PC-3 (cell line): ENCODE results near the gene HES3. TPM values are rescaled to one million over a fixed set of nuclear protein-coding genes. Genes with fewer than 3 reads are reported as not detected.

Experiments used
- ATAC-seq: fragments of 200-7000 bp; cut with Tn5 transposase; 2 replicates; pipeline ENCODE4 v1.9.1; 2020; ENCODE audit warnings: mild to moderate bottlenecking, moderate library complexity
- Bru-seq: library from RNA; stranded (reverse); fragments of 400-500 nt; gene quantifications from one replicate; lab custom pipeline; 2021; lab: Mats Ljungman, UMichigan
- BruChase-seq, 2 experiments: library from RNA; stranded (reverse); fragments of 400-500 nt; gene quantifications; one replicate each; lab custom pipeline; 2021; lab: Mats Ljungman, UMichigan
- BruUV-seq: library from RNA; stranded (reverse); fragments of 400-500 nt; replicated peaks from 2 replicates; lab custom pipeline; 2021; lab: Mats Ljungman, UMichigan
- CTCF ChIA-PET: fragments of 300-600 bp; sonication (Branson Sonifier 250); formaldehyde crosslinking; loops from one replicate; lab custom pipeline; 2022; ENCODE audit warnings: antibody characterized with exemption; lab: Charles Lee
- POLR2A ChIA-PET: fragments of 300-600 bp; sonication (Branson Sonifier 250); formaldehyde crosslinking; loops from one replicate; lab custom pipeline; 2022; ENCODE audit warnings: antibody characterized with exemption; ENCODE audit not compliant: unreplicated experiment; lab: Charles Lee
- DNase-seq: peaks from one replicate; pipeline ENCODE4 v3.0.0-alpha.2; 2015
- H2AFZ ChIP-seq: fragments of 300-600 bp; sonication (generic); 2 replicates; pipeline ENCODE4 v1.6.0; 2016; ENCODE audit warnings: antibody characterized with exemption, low read length
- H3F3A ChIP-seq: fragments of 300-600 bp; sonication (generic); one replicate; pipeline ENCODE4 v1.6.0; 2017; ENCODE audit warnings: antibody characterized with exemption, low read length, control low read depth, mild to moderate bottlenecking; ENCODE audit not compliant: unreplicated experiment
- H3K27ac ChIP-seq: fragments of 300-600 bp; sonication (generic); 2 replicates; pipeline ENCODE4 v1.5.1; 2016; ENCODE audit warnings: mild to moderate bottlenecking, low read length
- H3K27me3 ChIP-seq: fragments of 300-600 bp; sonication (generic); 2 replicates; pipeline ENCODE4 v1.6.1; 2016; ENCODE audit warnings: low read length, mixed read lengths
- H3K36me3 ChIP-seq: fragments of 300-600 bp; sonication (generic); 2 replicates; pipeline ENCODE4 v1.6.1; 2016; ENCODE audit warnings: low read depth, mixed run types, low read length, mixed read lengths
- H3K4me1 ChIP-seq: fragments of 300-600 bp; sonication (generic); 2 replicates; pipeline ENCODE4 v1.5.1; 2016; ENCODE audit warnings: low read length; ENCODE audit not compliant: insufficient read depth
- H3K4me2 ChIP-seq: fragments of 300-600 bp; sonication (generic); 2 replicates; pipeline ENCODE4 v1.6.0; 2016; ENCODE audit warnings: low read length
- H3K4me3 ChIP-seq: fragments of 300-600 bp; sonication (generic); 2 replicates; pipeline ENCODE4 v1.5.1; 2016; ENCODE audit warnings: mild to moderate bottlenecking, low read length, mixed read lengths
- H3K79me2 ChIP-seq: fragments of 300-600 bp; sonication (generic); 2 replicates; pipeline ENCODE4 v1.6.1; 2017; ENCODE audit warnings: low read length, mixed read lengths
- H3K9ac ChIP-seq: fragments of 300-600 bp; sonication (generic); 2 replicates; pipeline ENCODE4 v1.6.0; 2016; ENCODE audit warnings: mild to moderate bottlenecking, low read length
- H3K9me2 ChIP-seq: fragments of 300-600 bp; sonication (generic); replicated peaks from 2 replicates; pipeline ENCODE4 v1.6.1; 2016; ENCODE audit warnings: mixed run types, low read length, mixed read lengths
- H3K9me3 ChIP-seq: fragments of 300-600 bp; sonication (generic); 2 replicates; pipeline ENCODE4 v1.6.1; 2016; ENCODE audit warnings: low read length, mixed read lengths
- H4K20me1 ChIP-seq: fragments of 300-600 bp; sonication (generic); 2 replicates; pipeline ENCODE4 v1.6.1; 2016; ENCODE audit warnings: low read length, mixed read lengths
- CTCF ChIP-seq: fragments of 300-600 bp; sonication (generic); conservative IDR thresholded peaks from 2 replicates; pipeline ENCODE4 v1.5.1; 2017; ENCODE audit warnings: antibody characterized with exemption, low read depth, mild to moderate bottlenecking, low read length
- EZH2 ChIP-seq: fragments of 300-600 bp; sonication (generic); IDR thresholded peaks from one replicate; pipeline ENCODE4 v1.6.1; 2017; ENCODE audit warnings: antibody characterized with exemption, mild to moderate bottlenecking, low read length; ENCODE audit not compliant: unreplicated experiment
- EZH2phosphoT487 ChIP-seq: fragments of 300-600 bp; sonication (generic); IDR thresholded peaks from 2 replicates; pipeline ENCODE4 v1.6.1; 2018; ENCODE audit warnings: mild to moderate bottlenecking, antibody characterized with exemption, low read length, borderline replicate concordance
- intact Hi-C: fragments of 100-400 bp; cut with micrococcal nuclease; formaldehyde crosslinking; loops from 2 replicates; pipeline ENCODE4 v1.9.0; 2023
- long read RNA-seq: library from polyadenylated mRNA; unstranded; transcript quantifications from one replicate; pipeline ENCODE4 v2.0.0, GENCODE V29; 2021; ENCODE audit not compliant: unreplicated experiment
- total RNA-seq: library from RNA; depleted of rRNA; stranded (reverse); fragments of >200 nt; gene quantifications from 2 replicates; pipeline ENCODE4 v1.2.3, GENCODE V29; 2014; rRNA removed

The HES3 gene
- total RNA-seq (not detected in 2 replicates), Bru-seq, nascent RNA (not detected), BruChase-seq, experiment 1, labeled RNA remaining after a 6-hour chase (not detected), BruChase-seq, experiment 2, labeled RNA remaining after a 2-hour chase (percentile 16 among the genes with signal in this experiment)
- long read RNA-seq = 0 reads

- H3K9ac ChIP-seq = no peak within 1 kb of the TSS
- H3F3A ChIP-seq = no peaks in the 10 kb centered on the region
- H3K27me3 ChIP-seq = peaks cover 23% of the 10 kb centered on the region
- ATAC-seq (no peak), DNase-seq (no peak)
- H3K27ac ChIP-seq = no peak within 1 kb of the TSS
- H3K79me2 ChIP-seq = no peaks in the 10 kb centered on the region
- no peaks in the 10 kb centered on the region for H3K9me2 ChIP-seq
- TF ChIP-seq CTCF (no peak), EZH2phosphoT487 (no peak), EZH2 (no peak)
- BruUV-seq = no TSS peak
- H3K4me1 ChIP-seq = peaks cover 21% of the 10 kb centered on the region
- intact Hi-C loops = no loop called here
- ChIA-PET POLR2A (no interaction called here), CTCF (interaction anchor here (1.2 to 3.6 kb wide), 2 partner anchors 39 to 139 kb away, joined by 6 to 42 read pairs; no protein-coding TSS in a partner anchor)
- H3K4me3 ChIP-seq = no peak within 1 kb of the TSS
- H3K4me2 ChIP-seq = peak within 1 kb of the TSS; percentile 79; the same call in 1 of the 2 replicates
- H3K9me3 ChIP-seq = no peaks in the 10 kb centered on the region
- no peak within 1 kb of the TSS for H2AFZ ChIP-seq
- H4K20me1 ChIP-seq = no peaks in the 10 kb centered on the region
- H3K36me3 ChIP-seq = no peaks in the 10 kb centered on the region
These were observed at the start of gene HES3 for GRCh38 chr1:6243993-6244392. TSS of gene HES3 (plus strand) at chr1:6244179. CDS start at chr1:6244366, 187 bp downstream.

GRCh38 chr1:6197746-6198427, 46.1 kb upstream of the HES3 start:
- H3K9ac ChIP-seq = peak overlapping the region; percentile 98
- H3K4me2 ChIP-seq = peak overlapping the region; percentile 84
- no peak for DNase-seq
- H3K27ac ChIP-seq = no peak overlapping the region
- H3F3A ChIP-seq = no peaks in the 10 kb centered on the region
- peak overlapping the region; percentile 74 for H3K4me3 ChIP-seq
- ATAC-seq = no peak
- BruUV-seq = no TSS peak
- H3K9me2 ChIP-seq = no peaks in the 10 kb centered on the region
- no peaks in the 10 kb centered on the region for H3K9me3 ChIP-seq
- ChIA-PET POLR2A (interaction anchor here (1.0 kb wide), 1 partner anchor 38 kb away, joined by 3 read pairs; no protein-coding TSS in a partner anchor), CTCF (no interaction called here)
- H3K79me2 ChIP-seq = peaks cover 74% of the 10 kb centered on the region
- H3K4me1 ChIP-seq = peaks cover 21% of the 10 kb centered on the region
- TF ChIP-seq EZH2 (no peak), EZH2phosphoT487 (no peak), CTCF (no peak)
- no peak overlapping the region for H2AFZ ChIP-seq
- intact Hi-C loops = no loop called here
- H4K20me1 ChIP-seq = peaks cover 41% of the 10 kb centered on the region
- no peaks in the 10 kb centered on the region for H3K27me3 ChIP-seq
- peaks cover 40% of the 10 kb centered on the region for H3K36me3 ChIP-seq
